Renal cortical epithelial cell (primary cell): ENCODE data around the gene KIF23. TPM values are rescaled to one million over a fixed set of nuclear protein-coding genes. Genes with fewer than 3 reads are reported as not detected.

Source experiments
- DNase-seq: peaks from one replicate; pipeline ENCODE4 v3.0.0-alpha.2; 2011; ENCODE audit warnings: low read depth
- total RNA-seq: library from RNA; depleted of rRNA; stranded (reverse); fragments of >200 nt; gene quantifications from 2 replicates; pipeline ENCODE4 v1.2.3, GENCODE V29; 2014

Gene KIF23
- total RNA-seq, 1 donor from 2014 or later = 5.8 TPM

- DNase-seq = peak; percentile 24
Measured at GRCh38 chr15:69394556-69395282, 19.4 kb upstream of the KIF23 start.

DNA sequence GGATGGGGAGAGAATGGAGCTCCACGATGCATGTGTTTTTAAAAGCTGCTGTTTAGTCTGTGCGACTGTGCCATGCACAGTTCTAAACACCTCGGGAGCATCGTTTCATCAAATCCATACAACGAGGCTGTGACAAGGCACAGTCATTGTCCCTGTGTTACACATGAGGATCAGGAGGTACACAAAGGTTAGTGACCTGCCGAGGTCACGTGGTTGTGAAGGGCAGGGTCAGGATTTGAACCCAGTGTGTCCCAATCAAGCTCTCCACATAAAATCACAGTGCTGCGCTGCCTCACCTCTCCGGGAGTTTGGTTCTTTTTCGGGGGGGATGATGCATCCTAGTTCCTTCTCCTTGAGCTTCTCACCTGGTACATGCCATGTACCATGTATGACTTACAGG is 18.7 kb upstream of the KIF23 start:
- DNase-seq = no peak

GRCh38 chr15:69395991-69396390 is 18.2 kb upstream of the KIF23 start:
- no peak for DNase-seq

DNA sequence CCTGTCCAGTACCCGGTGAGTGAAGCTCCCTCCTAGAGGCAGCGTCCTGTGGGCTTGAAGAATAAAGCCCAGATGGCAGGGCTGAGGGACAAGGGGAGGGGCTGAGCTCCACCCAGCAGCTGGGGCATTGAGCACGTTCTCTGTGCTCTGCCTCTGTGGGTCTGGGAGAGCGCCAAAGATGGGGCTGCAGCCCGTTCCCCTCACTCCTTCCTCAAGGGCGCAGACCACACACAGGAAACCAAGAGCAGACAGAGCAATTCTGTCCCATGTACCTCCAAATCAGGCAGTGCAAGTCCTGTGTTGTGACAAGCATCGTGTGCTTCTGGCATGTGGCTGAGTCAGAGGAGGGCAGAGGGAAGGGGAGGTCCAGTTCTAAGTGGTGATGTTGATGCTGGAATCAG is 15.7 kb upstream of the KIF23 start:
- DNase-seq = peak; percentile 42

- DNase-seq = no peak
Measured at GRCh38 chr15:69400850-69401249, 13.3 kb upstream of the KIF23 start.

GRCh38 chr15:69402816-69403215 is 11.3 kb upstream of the KIF23 start:
- DNase-seq = no peak

- DNase-seq = no peak
Measured at GRCh38 chr15:69403594-69403993, 10.6 kb upstream of the KIF23 start.

- DNase-seq = no peak
Measured at GRCh38 chr15:69405110-69405509, 9.0 kb upstream of the KIF23 start.

GRCh38 chr15:69407719-69408400 is 6.3 kb upstream of the KIF23 start:
- DNase-seq = no peak

GRCh38 chr15:69408841-69409240 is 5.3 kb upstream of the KIF23 start:
- no peak for DNase-seq

DNA sequence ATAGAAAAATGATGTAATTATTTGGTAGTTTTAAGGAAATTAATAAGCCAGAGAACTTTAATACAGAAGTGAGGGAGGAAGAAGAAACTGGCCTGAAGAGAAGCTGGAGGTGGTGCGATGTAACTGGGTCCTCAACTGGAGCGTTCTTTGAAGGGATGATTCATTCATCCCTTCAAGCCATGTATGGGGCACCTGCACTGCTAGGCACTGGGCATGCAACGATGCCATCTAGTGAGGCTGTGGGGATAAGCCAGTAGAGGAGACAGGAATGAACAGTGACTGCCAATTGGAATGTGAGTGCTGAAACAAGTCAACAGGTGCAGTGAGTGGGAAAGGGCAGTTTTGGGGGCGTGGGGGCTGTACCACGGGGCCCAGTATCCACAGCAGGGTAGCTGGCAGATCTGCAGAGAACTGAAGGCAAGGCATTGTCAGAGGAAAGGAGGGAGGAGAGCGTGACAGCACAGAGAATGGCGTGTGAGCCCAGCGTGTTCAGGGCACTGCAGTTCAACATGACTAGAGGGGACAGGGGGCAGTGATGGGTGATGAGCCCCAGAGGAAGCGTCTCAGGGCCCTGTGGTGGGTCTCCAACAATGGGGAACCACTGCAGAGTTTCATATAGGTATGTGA is 3.8 kb upstream of the KIF23 start:
- DNase-seq = peak; percentile 75

DNA sequence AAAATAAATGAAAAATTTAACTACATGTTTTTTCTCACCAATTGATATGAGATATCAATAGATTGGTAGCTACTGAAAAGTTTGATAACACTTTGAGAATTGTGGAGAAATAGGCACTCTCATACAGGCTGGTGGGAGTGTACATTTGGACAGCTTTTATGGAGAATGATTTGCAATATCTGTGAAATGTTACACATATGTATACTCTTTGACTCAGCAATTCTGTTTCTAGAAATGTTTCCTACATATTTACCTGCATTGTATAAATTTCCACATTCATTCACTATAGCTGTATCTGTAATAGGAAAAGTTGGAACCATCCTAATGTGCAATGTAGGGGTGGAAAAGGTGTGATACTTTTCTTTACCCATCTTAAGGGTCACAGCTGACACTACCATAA is 1.9 kb upstream of the KIF23 start:
- no peak for DNase-seq

- DNase-seq = no peak
Measured at GRCh38 chr15:69412701-69413100, 1.4 kb upstream of the KIF23 start.

- DNase-seq = peak; percentile 82
Measured at GRCh38 chr15:69414701-69415167, 585 bp downstream of the KIF23 start.

DNA sequence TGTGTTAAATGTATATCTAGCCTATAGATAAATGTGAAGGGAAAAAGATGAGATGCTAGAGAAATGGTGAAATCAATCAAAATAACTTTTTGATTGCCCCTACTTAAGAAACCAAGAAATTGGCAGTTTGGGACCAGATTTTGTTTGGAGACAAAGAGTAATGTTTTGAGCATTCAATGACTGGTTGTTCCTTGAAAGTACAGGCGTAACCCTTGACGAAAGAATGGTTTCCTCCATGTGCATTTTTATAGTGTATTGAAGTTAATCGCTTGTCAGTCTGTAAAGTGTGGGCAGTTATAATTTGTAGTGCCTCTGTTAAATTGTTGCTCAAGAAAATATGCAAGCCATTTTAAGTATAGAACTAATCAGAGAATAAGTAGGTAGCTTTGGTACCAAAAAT is 1.2 kb downstream of the KIF23 start:
- DNase-seq = no peak

GRCh38 chr15:69417581-69417980 is 3.4 kb downstream of the KIF23 start:
- DNase-seq = no peak

DNA sequence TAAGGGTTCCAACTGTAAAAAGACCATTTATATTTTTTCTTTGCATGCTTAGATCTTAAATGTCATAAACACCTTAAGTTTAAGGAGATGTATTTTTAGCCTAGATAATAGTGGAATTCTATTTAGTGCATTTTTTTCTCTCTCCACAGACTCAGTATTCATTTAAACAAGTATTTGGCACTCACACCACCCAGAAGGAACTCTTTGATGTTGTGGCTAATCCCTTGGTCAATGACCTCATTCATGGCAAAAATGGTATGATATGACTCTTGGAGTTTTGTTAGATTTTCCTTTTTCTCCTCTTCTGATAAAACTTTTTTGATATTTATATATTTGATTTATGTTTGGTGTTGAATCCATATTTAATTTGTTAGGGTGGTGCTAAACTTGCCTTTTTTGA is 7.3 kb downstream of the KIF23 start:
- no peak for DNase-seq

- peak; percentile 42 for DNase-seq
Measured at GRCh38 chr15:69422336-69422895, 8.3 kb downstream of the KIF23 start.

DNA sequence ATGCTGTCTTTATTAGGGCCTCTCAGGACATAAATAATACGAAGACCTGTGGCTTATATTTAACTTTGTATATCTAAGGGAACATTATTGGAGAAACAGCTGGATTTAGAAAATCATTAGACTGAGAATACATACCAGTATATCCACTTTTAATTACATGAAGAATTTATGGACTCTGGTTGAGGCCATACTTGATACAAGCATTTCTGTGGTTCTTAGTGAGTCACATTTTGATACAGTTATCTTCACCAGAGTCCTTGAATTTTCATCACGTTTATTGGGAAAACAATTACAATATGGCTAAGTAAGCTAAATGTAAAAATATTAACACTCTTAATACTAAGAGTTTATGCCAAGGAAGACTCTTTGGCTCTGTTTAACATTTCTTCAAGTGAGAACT is 9.9 kb downstream of the KIF23 start:
- no peak for DNase-seq

- DNase-seq = peak; percentile 76
Measured at GRCh38 chr15:69424748-69425413, 10.7 kb downstream of the KIF23 start.

- no peak for DNase-seq
Measured at GRCh38 chr15:69433831-69434230, 19.7 kb downstream of the KIF23 start.

DNA sequence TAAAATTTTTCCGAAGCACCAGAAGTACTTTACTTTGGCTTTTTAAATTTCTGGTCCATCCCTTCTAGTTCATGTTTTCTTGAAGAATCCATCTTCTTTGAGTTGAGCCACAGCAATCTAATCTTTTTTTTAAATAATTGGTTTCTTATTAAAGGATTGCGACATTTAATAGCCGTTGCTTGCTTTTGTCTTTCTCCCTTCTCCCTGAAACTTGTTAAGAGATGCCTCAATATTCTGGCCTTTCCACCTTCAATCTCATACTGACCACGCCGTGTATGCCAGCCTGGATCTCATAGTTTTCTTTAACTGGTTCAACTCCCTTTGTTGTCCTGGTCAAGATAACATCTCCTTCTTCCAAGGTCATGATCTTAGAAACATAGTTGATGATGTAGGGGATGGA is 20.1 kb downstream of the KIF23 start:
- DNase-seq = peak; percentile 47
